ENCODE data around the gene ANKH. TPM values are rescaled to one million over a fixed set of nuclear protein-coding genes. Genes with fewer than 3 reads are reported as not detected.

ANKH gene
- total RNA-seq, 4 donors from 2014 or later: 18.1 to 44.5 (median 30.5) TPM

GRCh38 chr5:14847471-14847870, 24.1 kb downstream of the ANKH start:
- TF ChIP-seq CTCF (IDR thresholded peaks at IDR 0.05; ENCODE audit: low read depth): no peak

DNA sequence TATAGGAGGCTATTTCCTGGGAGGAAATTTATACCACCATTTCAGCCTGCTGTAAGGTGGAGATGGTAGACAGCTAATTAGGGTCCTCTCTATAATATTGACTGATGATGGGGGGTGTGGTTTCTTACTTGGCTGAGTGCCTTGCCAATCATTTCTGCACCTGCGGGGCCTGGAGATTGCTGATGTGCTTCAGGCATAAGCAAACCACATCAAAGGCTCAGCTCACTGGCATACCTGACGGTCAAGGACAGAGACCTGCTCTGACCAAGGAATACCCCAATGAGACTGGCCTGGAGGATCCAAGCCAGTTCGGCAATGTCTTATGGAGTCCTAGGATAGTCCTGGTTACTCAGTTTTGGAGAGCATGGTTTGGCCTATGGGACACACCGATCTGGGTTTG, 29.5 kb downstream of the ANKH start:
- no peak for TF ChIP-seq CTCF (IDR thresholded peaks at IDR 0.05; ENCODE audit: low read depth)

GRCh38 chr5:14840624-14841023, 31.0 kb downstream of the ANKH start:
- no peak for TF ChIP-seq CTCF (IDR thresholded peaks at IDR 0.05; ENCODE audit: low read depth)

DNA sequence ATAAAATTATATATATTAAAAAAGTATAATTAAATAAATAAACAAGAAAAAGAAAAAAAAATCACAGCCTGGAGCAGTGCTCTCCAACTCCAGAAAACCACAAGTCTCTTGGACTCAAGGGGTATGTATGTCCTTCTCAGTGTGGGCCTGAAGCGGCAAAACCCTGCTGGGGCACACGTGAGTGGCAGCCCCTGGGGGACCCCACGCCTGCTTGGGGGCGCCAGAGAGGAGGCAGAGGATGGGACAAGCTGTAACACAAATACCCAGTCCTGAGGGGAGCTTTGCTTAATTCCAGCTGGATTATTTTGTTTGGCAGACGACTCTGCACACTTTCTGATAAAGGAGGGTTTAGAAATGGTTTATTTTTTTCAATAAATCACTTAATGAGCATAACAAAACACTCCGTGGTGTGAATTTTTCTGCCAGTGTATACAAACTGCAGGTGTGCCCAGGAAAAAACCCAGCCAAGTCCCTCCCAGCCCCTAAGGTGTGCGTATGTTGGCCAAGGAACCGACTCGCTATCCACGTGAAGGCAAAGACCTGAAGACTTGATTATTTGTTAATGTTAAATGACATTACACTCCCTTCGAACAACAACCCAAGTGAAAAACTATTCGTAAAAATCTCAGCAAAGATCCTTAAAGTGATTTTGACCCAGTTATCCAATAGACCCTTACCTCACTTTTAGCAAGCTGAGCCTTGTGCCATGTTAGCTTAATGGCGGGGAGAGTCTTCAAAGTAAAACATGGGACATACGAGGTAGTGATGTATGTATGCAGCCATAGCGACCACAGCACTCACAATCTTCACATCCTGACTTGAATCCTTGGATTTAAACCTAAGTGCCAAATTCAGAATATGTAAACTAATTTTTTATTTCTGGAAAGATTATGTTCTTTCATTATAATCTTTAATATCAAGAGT, 32.9 kb downstream of the ANKH start:
- no peak for TF ChIP-seq CTCF (IDR thresholded peaks at IDR 0.05; ENCODE audit: low read depth)

DNA sequence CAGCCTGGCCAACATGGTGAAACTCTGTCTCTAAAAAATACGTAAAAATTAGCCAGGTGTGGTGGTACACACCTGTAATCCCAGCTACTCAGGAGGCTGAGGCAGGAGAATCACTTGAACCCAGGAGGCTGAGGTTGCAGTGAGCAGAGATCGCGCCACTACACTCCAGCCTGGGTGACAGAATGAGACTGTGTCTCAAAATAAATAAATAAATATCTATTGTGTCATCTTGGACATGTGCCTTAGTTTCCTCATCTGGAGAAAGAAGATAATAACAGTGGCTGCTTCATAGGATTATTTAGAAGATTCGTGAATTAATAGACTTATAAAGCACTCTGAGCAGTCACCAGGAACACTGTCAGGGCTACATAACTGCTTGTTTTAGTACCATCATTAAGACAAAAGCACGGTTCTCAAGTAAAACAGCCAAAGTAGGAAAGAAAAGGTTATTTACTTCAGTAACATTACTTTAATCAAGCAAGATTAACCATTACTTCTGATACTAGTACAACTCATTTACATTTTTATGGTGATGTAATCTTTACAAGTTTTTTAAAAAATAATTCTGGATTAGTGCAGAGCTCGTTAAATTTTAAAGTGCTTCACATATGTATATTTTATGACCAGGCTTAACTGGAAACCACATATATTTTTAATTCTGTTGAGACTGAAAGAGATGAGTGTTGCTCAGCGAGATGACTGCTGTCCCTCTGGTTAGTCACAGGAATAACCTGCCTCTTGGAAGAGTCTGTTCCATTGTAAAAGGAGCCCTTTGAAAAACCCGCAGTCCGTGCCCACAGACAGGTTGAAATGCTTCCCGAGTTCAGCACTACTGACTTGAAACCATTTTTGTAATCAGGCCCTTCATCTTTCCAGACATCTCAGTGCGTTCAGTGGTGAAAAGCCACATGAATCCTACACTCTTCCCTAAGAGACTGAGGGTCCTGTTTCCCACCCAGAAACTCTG, 36.7 kb downstream of the ANKH start:
- TF ChIP-seq CTCF (IDR thresholded peaks at IDR 0.05; ENCODE audit: low read depth): no peak

GRCh38 chr5:14834062-14834461, 37.5 kb downstream of the ANKH start:
- TF ChIP-seq CTCF (IDR thresholded peaks at IDR 0.05; ENCODE audit: low read depth): no peak

GRCh38 chr5:14831006-14831338, 40.6 kb downstream of the ANKH start:
- no peak for TF ChIP-seq CTCF (IDR thresholded peaks at IDR 0.05; ENCODE audit: low read depth)
